BJ (cell line): Measurements from ENCODE around the gene NAALADL2. TPM values are rescaled to one million over a fixed set of nuclear protein-coding genes. Genes with fewer than 3 reads are reported as not detected.

Experiments
- CTCF ChIA-PET: fragments of 350-600 bp; formaldehyde crosslinking; extraction: SDS; loops from one replicate; lab custom pipeline; 2021; ENCODE audit warnings: antibody characterized with exemption, inconsistent platforms; lab: Yijun Ruan, JAX
- POLR2A ChIA-PET: fragments of 300-600 bp; sonication (Branson Sonifier 250); formaldehyde crosslinking; extraction: SDS; loops from one replicate; lab custom pipeline; 2021; ENCODE audit warnings: antibody characterized with exemption; lab: Charles Lee
- DNase-seq: peaks from one replicate; pipeline ENCODE4 v3.0.0-alpha.2; 2011; ENCODE audit warnings: low read depth
- H3K27me3 ChIP-seq: 2 replicates; pipeline ENCODE4 v1.6.0; 2011; ENCODE audit warnings: low read length; ENCODE audit not compliant: control insufficient read depth, insufficient read depth
- H3K36me3 ChIP-seq: 2 replicates; pipeline ENCODE4 v1.5.1; 2011; ENCODE audit warnings: low read length; ENCODE audit not compliant: control insufficient read depth, insufficient read depth
- H3K4me3 ChIP-seq: 2 replicates; pipeline ENCODE4 v1.5.1; 2011; ENCODE audit warnings: low read depth, mild to moderate bottlenecking, control low read depth, low read length
- polyA plus RNA-seq: library from polyadenylated mRNA; depleted of rRNA; stranded (reverse); fragments of >200 nt; gene quantifications from 2 replicates; pipeline ENCODE4 v1.2.3, GENCODE V29; 2011
- TF ChIP-seq, protein P1 (sequence below): IDR thresholded peaks from 2 replicates; pipeline ENCODE4 v1.5.1; 2011; ENCODE audit warnings: low read depth, mild to moderate bottlenecking, control low read depth, inconsistent platforms, low read length, moderate library complexity; ENCODE audit not compliant: insufficient read depth

NAALADL2 gene
- polyA plus RNA-seq, 1 experiment = 3.6 TPM

GRCh38 chr3:175248832-175249231 lies 389.7 kb downstream of the NAALADL2 start:
- POLR2A ChIA-PET = no interaction called here

GRCh38 chr3:175255698-175256097 lies 396.6 kb downstream of the NAALADL2 start:
- ChIA-PET CTCF (no interaction called here), POLR2A (no interaction called here)
- H3K27me3 ChIP-seq = no peaks in the 10 kb centered on the region
- TF ChIP-seq, protein P1, sequence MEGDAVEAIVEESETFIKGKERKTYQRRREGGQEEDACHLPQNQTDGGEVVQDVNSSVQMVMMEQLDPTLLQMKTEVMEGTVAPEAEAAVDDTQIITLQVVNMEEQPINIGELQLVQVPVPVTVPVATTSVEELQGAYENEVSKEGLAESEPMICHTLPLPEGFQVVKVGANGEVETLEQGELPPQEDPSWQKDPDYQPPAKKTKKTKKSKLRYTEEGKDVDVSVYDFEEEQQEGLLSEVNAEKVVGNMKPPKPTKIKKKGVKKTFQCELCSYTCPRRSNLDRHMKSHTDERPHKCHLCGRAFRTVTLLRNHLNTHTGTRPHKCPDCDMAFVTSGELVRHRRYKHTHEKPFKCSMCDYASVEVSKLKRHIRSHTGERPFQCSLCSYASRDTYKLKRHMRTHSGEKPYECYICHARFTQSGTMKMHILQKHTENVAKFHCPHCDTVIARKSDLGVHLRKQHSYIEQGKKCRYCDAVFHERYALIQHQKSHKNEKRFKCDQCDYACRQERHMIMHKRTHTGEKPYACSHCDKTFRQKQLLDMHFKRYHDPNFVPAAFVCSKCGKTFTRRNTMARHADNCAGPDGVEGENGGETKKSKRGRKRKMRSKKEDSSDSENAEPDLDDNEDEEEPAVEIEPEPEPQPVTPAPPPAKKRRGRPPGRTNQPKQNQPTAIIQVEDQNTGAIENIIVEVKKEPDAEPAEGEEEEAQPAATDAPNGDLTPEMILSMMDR = no peak
- H3K36me3 ChIP-seq = no peaks in the 10 kb centered on the region
- H3K4me3 ChIP-seq = no peak overlapping the region
- no peak for DNase-seq

More at GRCh38 chr3:175248832-175249231, 389.7 kb downstream of the NAALADL2 start:
- CTCF ChIA-PET = no interaction called here
- DNase-seq = no peak
- H3K4me3 ChIP-seq = no peak overlapping the region
- no peaks in the 10 kb centered on the region for H3K36me3 ChIP-seq
- H3K27me3 ChIP-seq = no peaks in the 10 kb centered on the region
- TF ChIP-seq, protein P1 = no peak

DNA sequence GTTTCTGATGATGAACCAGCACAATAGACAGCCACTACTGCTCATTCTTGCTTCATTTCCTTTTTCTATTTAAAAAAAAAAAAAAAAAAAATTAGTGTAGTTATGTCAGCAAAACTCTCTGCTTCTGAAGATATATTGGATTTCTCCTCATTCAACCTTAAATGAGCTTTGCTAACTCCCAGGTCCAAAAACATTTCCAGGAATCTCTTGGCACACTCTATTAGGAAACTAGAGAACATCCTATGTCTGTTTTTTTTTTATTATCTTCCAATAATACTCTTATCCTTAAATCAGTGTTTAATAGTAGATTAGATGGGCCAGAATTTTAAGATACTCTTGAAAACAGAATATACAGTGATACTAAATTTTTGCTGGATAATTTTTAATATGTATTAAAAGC lies 398.0 kb downstream of the NAALADL2 start:
- CTCF ChIA-PET = no interaction called here
- no peak for DNase-seq

DNA sequence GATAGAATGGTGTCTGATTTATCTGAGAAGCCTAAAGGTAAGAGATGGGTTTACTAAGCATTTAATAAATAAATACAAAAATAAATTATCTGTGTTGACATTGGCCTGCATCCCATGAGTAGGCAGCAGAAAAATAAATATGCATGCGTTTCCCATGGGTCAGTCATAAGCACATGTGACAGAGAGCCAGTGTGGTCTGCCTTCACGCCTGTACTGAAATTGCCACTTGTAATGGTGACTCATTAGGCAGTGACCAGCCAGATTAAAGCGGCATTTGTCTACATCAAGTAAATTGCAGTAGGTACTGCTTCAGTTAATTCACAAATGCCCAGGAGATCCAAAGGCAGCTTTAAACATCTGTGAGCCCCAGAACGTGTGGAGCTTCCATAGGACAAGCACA lies 399.6 kb downstream of the NAALADL2 start:
- Histone ChIP-seq H3K36me3 (no peaks in the 10 kb centered on the region), H3K4me3 (no peak overlapping the region), H3K27me3 (no peaks in the 10 kb centered on the region)
- TF ChIP-seq, protein P1 = no peak
- no peak for DNase-seq
- POLR2A ChIA-PET = no interaction called here
- CTCF ChIA-PET = no interaction called here

More for the DNA sequence above, 398.0 kb downstream of the NAALADL2 start:
- Histone ChIP-seq H3K36me3 (no peaks in the 10 kb centered on the region), H3K27me3 (no peaks in the 10 kb centered on the region), H3K4me3 (no peak overlapping the region)
- POLR2A ChIA-PET = no interaction called here
- TF ChIP-seq, protein P1 = no peak

DNA sequence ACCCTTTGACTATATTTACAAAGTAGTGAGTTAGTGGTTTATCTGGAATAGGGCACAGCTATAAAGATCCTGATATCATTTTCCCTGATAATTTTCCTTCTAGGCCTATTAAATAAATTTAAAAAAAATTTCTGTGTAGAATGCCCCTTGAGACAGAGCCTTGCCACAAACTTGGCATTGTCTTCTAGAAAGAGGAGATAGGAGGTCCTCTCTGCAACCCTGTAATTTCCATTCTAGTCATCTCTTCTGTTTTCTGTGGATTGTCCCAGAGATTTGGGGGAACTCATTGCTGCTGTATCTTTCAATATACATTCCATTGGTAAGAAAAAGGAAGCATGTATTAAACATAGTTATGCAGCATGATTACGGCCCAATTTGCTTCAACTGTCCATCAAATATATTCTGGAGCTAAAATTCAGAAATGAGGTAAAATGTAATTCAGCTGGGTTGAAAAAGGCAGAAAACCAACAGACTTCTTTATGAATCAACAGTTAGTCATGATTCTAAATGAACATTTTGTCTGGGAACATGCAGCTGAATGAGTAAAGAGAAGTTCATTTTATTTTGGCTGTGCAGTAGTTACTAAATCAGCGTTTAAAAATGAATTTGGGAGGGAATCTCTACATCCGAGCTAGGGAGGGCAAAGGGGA lies 401.1 kb downstream of the NAALADL2 start:
- H3K4me3 ChIP-seq = no peak overlapping the region
- no peaks in the 10 kb centered on the region for H3K27me3 ChIP-seq
- TF ChIP-seq, protein P1 = no peak
- no peaks in the 10 kb centered on the region for H3K36me3 ChIP-seq
- ChIA-PET CTCF (no interaction called here), POLR2A (no interaction called here)
- DNase-seq = no peak
